Smooth muscle cell (in vitro differentiated cells): ENCODE measurements around the gene S100B. TPM values are rescaled to one million over a fixed set of nuclear protein-coding genes. Genes with fewer than 3 reads are reported as not detected.
A peak's percentile ranks its signal among the peaks of the same experiment; 100 is the strongest.

Experiments
- DNase-seq: peaks from one replicate; lab custom pipeline; 2025; ENCODE audit not compliant: unreplicated experiment; lab: John Stamatoyannopoulos, UW
- H2AFZ ChIP-seq: fragments of 200-600 bp; sonication (generic); 2 replicates; pipeline ENCODE4 v1.6.0; 2016; ENCODE audit warnings: antibody characterized with exemption, low read depth, mild to moderate bottlenecking
- H3F3A ChIP-seq: fragments of 200-600 bp; sonication (generic); 2 replicates; pipeline ENCODE4 v1.6.0; 2017; ENCODE audit warnings: antibody characterized with exemption, low read depth
- H3K27ac ChIP-seq: fragments of 200-600 bp; sonication (generic); 2 replicates; pipeline ENCODE4 v1.5.1; 2016; ENCODE audit warnings: low read depth, mild to moderate bottlenecking
- H3K27me3 ChIP-seq: fragments of 200-600 bp; sonication (generic); 2 replicates; pipeline ENCODE4 v1.6.1; 2016; ENCODE audit warnings: low read depth, mild to moderate bottlenecking
- H3K36me3 ChIP-seq: fragments of 200-600 bp; sonication (generic); 2 replicates; pipeline ENCODE4 v1.5.1; 2016; ENCODE audit warnings: low read depth
- H3K4me1 ChIP-seq: fragments of 200-600 bp; sonication (generic); 2 replicates; pipeline ENCODE4 v1.5.1; 2016; ENCODE audit warnings: low read depth
- H3K4me2 ChIP-seq: fragments of 200-600 bp; sonication (generic); 2 replicates; pipeline ENCODE4 v1.6.0; 2016; ENCODE audit warnings: mild to moderate bottlenecking
- H3K4me3 ChIP-seq: fragments of 200-600 bp; sonication (generic); 2 replicates; pipeline ENCODE4 v1.5.1; 2016; ENCODE audit warnings: mild to moderate bottlenecking
- H3K79me2 ChIP-seq: fragments of 200-600 bp; sonication (generic); 2 replicates; pipeline ENCODE4 v1.6.0; 2016; ENCODE audit warnings: low read depth, mild to moderate bottlenecking
- H3K9ac ChIP-seq: fragments of 200-600 bp; sonication (generic); 2 replicates; pipeline ENCODE4 v1.6.0; 2016; ENCODE audit warnings: low read depth
- H3K9me3 ChIP-seq: fragments of 200-600 bp; sonication (generic); replicated peaks from 2 replicates; pipeline ENCODE4 v1.5.1; 2016; ENCODE audit warnings: low read depth
- H4K20me1 ChIP-seq: fragments of 200-600 bp; sonication (generic); 2 replicates; pipeline ENCODE4 v1.6.0; 2016; ENCODE audit warnings: low read depth
- WGBS: methylation state at CpG from one replicate; pipeline ENCODE4 v1.1.7; 2016; ENCODE audit warnings: low lambda C conversion rate; 5-methylcytosine and 5-hydroxymethylcytosine counted together
- polyA plus RNA-seq: library from polyadenylated mRNA; unstranded; fragments of >200 nt; fragmentation: Nextera tagmentation; extraction: Ambion mirVana; gene quantifications from 2 replicates; pipeline ENCODE4 v1.2.1, GENCODE V29; 2016
- total RNA-seq: library from RNA; depleted of rRNA; stranded (reverse); fragments of >200 nt; gene quantifications from 2 replicates; pipeline ENCODE4 v1.2.3, GENCODE V29; 2014
- TF ChIP-seq, protein P1 (sequence below): fragments of 200-600 bp; sonication (generic); IDR thresholded peaks from 2 replicates; pipeline ENCODE4 v1.5.1; 2017; ENCODE audit warnings: borderline replicate concordance, mild to moderate bottlenecking, antibody characterized with exemption; ENCODE audit not compliant: insufficient read depth, poor library complexity, severe bottlenecking

Gene S100B
- total and polyA plus RNA-seq, 2 experiments from 2014 or later: not detected

DNA sequence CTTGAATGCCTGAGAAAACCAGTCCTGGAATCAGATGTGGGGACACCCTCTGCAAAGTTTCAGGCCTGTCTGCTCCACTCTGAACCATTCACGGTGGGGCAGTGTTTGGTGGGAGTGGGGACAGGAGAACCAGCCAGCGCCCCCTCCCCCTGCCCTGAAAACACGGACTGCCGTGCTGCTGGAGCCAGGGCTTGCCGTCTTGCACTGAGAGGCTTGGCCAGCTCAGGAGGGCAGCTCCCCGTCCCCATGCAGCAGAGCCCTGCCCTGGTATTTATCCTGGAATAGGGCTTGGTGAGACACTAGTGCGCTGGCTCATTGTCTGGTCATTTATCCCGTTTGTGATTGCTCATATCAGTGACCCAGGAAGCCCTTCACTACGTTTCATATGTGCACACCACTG is 3.9 kb downstream of the S100B start:
- Histone ChIP-seq H3K9me3 (no peaks in the 10 kb centered on the region), H2AFZ (no peak overlapping the region), H3K4me3 (no peak overlapping the region), H3K27me3 (no peaks in the 10 kb centered on the region), H3F3A (peaks cover 6% of the 10 kb centered on the region), H3K4me2 (no peak overlapping the region), H3K4me1 (peaks cover 18% of the 10 kb centered on the region), H4K20me1 (no peaks in the 10 kb centered on the region), H3K79me2 (no peaks in the 10 kb centered on the region), H3K36me3 (no peaks in the 10 kb centered on the region), H3K27ac (no peak overlapping the region), H3K9ac (no peak overlapping the region)
- no peak for DNase-seq
- TF ChIP-seq, protein P1, sequence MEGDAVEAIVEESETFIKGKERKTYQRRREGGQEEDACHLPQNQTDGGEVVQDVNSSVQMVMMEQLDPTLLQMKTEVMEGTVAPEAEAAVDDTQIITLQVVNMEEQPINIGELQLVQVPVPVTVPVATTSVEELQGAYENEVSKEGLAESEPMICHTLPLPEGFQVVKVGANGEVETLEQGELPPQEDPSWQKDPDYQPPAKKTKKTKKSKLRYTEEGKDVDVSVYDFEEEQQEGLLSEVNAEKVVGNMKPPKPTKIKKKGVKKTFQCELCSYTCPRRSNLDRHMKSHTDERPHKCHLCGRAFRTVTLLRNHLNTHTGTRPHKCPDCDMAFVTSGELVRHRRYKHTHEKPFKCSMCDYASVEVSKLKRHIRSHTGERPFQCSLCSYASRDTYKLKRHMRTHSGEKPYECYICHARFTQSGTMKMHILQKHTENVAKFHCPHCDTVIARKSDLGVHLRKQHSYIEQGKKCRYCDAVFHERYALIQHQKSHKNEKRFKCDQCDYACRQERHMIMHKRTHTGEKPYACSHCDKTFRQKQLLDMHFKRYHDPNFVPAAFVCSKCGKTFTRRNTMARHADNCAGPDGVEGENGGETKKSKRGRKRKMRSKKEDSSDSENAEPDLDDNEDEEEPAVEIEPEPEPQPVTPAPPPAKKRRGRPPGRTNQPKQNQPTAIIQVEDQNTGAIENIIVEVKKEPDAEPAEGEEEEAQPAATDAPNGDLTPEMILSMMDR: no peak
- WGBS: 67% methylated on average over 9 of the region's 9 CpGs

DNA sequence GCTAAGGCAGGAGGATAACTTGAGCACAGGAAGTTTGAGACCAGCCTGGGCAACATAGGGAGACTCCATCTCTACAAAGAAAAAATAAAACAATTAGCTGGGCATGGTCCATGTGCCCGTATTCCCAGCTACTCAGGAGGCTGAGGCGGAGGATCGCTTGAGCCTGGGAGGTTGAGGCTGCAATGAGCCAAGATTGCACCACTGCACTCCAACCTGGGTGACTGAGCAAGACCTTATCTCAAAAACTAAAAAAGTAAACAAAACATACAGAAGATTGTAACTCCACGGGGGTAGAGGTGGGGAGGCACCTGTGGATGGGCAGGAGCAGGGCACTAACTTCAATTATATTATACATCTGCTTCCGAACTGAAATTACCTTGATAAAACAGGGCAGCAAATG is 4.6 kb downstream of the S100B start:
- no peak overlapping the region for H3K27ac ChIP-seq
- H3K9ac ChIP-seq: no peak overlapping the region
- H3K36me3 ChIP-seq: no peaks in the 10 kb centered on the region
- no peaks in the 10 kb centered on the region for H3K27me3 ChIP-seq
- WGBS: 88% methylated on average over 5 of the region's 5 CpGs
- H3K4me2 ChIP-seq: no peak overlapping the region
- no peaks in the 10 kb centered on the region for H4K20me1 ChIP-seq
- no peaks in the 10 kb centered on the region for H3K79me2 ChIP-seq
- DNase-seq: no peak
- H3K4me1 ChIP-seq: peaks cover 17% of the 10 kb centered on the region
- H3K4me3 ChIP-seq: no peak overlapping the region
- TF ChIP-seq, protein P1: no peak
- peaks cover 6% of the 10 kb centered on the region for H3F3A ChIP-seq
- no peaks in the 10 kb centered on the region for H3K9me3 ChIP-seq
- H2AFZ ChIP-seq: no peak overlapping the region

DNA sequence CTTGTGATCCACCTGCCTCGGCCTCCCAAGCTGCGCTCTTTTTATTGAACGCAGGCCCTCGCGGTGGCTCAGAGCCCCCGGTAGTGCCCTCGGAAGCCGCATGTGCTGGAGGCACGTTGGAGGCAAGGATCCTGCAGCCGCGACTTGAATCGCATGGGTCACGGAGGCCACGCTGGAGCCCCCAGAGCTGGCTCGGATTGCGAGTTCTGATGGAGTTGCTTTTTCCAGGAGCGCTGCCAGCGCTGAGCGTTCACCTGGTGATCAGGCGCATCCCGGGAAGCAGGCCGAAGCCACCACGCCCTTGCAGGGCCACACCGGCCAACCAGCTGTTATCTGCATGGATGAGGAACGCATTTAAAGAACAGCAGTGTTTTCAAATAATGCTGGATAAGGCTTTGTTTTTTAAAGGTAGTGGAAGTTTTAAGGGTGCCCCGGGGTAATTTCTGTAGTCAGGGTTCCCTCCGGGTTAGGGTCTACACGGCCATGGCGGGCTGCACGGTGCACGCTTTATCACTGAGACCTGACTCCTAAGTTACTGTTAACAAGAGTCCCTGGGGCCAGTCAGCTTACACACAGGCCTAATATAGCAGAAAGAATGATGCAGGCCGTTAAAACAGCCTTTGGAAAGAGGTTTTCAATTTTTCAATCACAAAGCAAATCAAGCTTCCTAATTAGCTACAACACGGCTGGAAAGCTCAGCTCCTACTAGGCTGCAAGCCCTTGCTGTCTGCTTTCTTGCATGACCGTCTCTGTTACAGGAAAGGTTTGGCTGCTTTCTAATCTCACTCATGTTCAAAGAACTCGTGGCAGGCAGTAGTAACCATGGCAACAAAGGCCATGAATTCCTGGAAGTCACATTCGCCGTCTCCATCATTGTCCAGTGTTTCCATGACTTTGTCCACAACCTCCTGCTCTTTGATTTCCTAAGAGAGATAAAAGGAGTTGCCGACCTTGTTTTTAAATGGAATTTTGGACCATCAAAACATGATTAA is 6.0 kb downstream of the S100B start:
- Histone ChIP-seq H3K9ac (peak overlapping the region; percentile 0), H2AFZ (peak overlapping the region; percentile 41), H3K4me2 (peak overlapping the region; percentile 70), H3K9me3 (no peaks in the 10 kb centered on the region), H4K20me1 (no peaks in the 10 kb centered on the region), H3K4me3 (no peak overlapping the region), H3K27ac (peak overlapping the region; percentile 49), H3F3A (peaks cover 6% of the 10 kb centered on the region), H3K36me3 (no peaks in the 10 kb centered on the region), H3K4me1 (peaks cover 15% of the 10 kb centered on the region), H3K79me2 (no peaks in the 10 kb centered on the region), H3K27me3 (no peaks in the 10 kb centered on the region)
- WGBS: 79% methylated on average over 38 of the region's 38 CpGs
- DNase-seq: no peak
- TF ChIP-seq, protein P1: no peak

DNA sequence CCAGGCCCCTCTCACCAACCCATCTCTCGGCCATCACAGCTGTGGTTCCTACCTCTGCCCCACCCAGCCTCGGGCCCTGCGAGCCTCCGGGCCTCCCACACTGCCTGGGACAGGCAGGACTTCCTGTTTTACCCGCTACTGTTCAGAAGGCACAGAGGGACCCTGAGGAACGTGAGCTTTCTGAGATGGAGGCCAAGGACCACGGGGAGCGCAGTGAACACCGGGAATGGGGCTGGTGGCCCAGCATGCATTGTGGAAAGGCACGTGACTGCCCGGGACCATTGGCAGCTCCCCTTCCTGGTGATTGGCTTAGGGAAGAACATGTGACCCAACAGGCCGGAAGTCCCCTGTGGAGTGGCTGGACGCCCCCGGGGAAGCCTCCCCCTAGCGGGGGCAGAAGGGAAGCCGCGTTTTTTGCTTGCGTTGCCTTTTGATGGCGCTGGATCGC is 7.0 kb downstream of the S100B start:
- no peak overlapping the region for H3K4me2 ChIP-seq
- H3F3A ChIP-seq: peaks cover 6% of the 10 kb centered on the region
- H3K79me2 ChIP-seq: no peaks in the 10 kb centered on the region
- no peak overlapping the region for H3K27ac ChIP-seq
- no peaks in the 10 kb centered on the region for H4K20me1 ChIP-seq
- H3K4me3 ChIP-seq: no peak overlapping the region
- no peaks in the 10 kb centered on the region for H3K36me3 ChIP-seq
- H3K4me1 ChIP-seq: peaks cover 13% of the 10 kb centered on the region
- H3K27me3 ChIP-seq: no peaks in the 10 kb centered on the region
- no peak overlapping the region for H3K9ac ChIP-seq
- DNase-seq: no peak
- H3K9me3 ChIP-seq: no peaks in the 10 kb centered on the region
- no peak overlapping the region for H2AFZ ChIP-seq
- TF ChIP-seq, protein P1: no peak
- WGBS: 97% methylated on average over 20 of the region's 20 CpGs
